ENCODE data around the gene LRP2BP. TPM values are rescaled to one million over a fixed set of nuclear protein-coding genes. Genes with fewer than 3 reads are reported as not detected.

Gene LRP2BP
- total RNA-seq, 2 experiments from 2014 or later: 2.7 to 3.1 TPM

- no peak for ATAC-seq (ENCODE audit: poor library complexity)
- no peak for TF ChIP-seq CTCF (IDR thresholded peaks at IDR 0.05)
- intact Hi-C loops (cut with DNase I, micrococcal nuclease): no loop called here
- H3K27me3 ChIP-seq (ENCODE audit: control insufficient read depth in 1 of 2, insufficient read depth in 2 of 2, low read length in 2 of 2): no peaks in the 10 kb centered on the region
- no peak overlapping the region for H3K4me3 Mint-ChIP-seq
- no peak for DNase-seq
- no peaks in the 10 kb centered on the region for H3K9me3 Mint-ChIP-seq
- H3K27ac Mint-ChIP-seq: no peak overlapping the region
- ChIA-PET POLR2A (interaction anchor here (1.7 to 2.0 kb wide), 2 partner anchors 10 to 20 kb away, joined by 5 to 13 read pairs; partner anchors contain the start of genes ANKRD37 and LRP2BP), CTCF (interaction anchor here (1.6 kb wide), 1 partner anchor 9 kb away, joined by 6 read pairs; the partner anchor contains the start of genes ANKRD37 and LRP2BP)
- no peak overlapping the region for H3K27ac ChIP-seq (ENCODE audit: low read depth in 1 of 2, low read length in 2 of 2)
- H3K36me3 Mint-ChIP-seq (ENCODE audit: low read depth): peaks cover 66% of the 10 kb centered on the region
- no peaks in the 10 kb centered on the region for H3K9me3 ChIP-seq (ENCODE audit: control insufficient read depth in 1 of 2, insufficient read depth in 1 of 2, low read length in 2 of 2)
- no peaks in the 10 kb centered on the region for H3K4me1 ChIP-seq (ENCODE audit: insufficient read depth, low read length)
- H3K36me3 ChIP-seq (ENCODE audit: insufficient read depth, low read length): peaks cover 48% of the 10 kb centered on the region
- H3K4me1 Mint-ChIP-seq (ENCODE audit: low read depth): no peaks in the 10 kb centered on the region
- no peaks in the 10 kb centered on the region for H3K27me3 Mint-ChIP-seq
- H3K4me3 ChIP-seq (ENCODE audit: low read length): no peak overlapping the region
Observed at GRCh38 chr4:185405296-185405999, 9.7 kb upstream of the LRP2BP start.

GRCh38 chr4:185404031-185404430 lies 8.3 kb upstream of the LRP2BP start:
- Histone ChIP-seq H3K4me3 (ENCODE audit: low read length) (no peak overlapping the region), H3K9me3 (ENCODE audit: control insufficient read depth in 1 of 2, insufficient read depth in 1 of 2, low read length in 2 of 2) (no peaks in the 10 kb centered on the region), H3K27ac (ENCODE audit: low read depth in 1 of 2, low read length in 2 of 2) (no peak overlapping the region), H3K36me3 (ENCODE audit: insufficient read depth, low read length) (peaks cover 43% of the 10 kb centered on the region), H3K4me1 (ENCODE audit: insufficient read depth, low read length) (no peaks in the 10 kb centered on the region), H3K27me3 (ENCODE audit: control insufficient read depth in 1 of 2, insufficient read depth in 2 of 2, low read length in 2 of 2) (no peaks in the 10 kb centered on the region)
- Mint-ChIP-seq H3K4me3 (no peak overlapping the region), H3K27ac (no peak overlapping the region), H3K27me3 (no peaks in the 10 kb centered on the region), H3K36me3 (ENCODE audit: low read depth) (peaks cover 72% of the 10 kb centered on the region), H3K4me1 (ENCODE audit: low read depth) (no peaks in the 10 kb centered on the region), H3K9me3 (no peaks in the 10 kb centered on the region)
- POLR2A ChIA-PET: interaction anchor here (1.6 to 2.0 kb wide), 2 partner anchors 8 to 21 kb away, joined by 4 to 13 read pairs; partner anchors contain the start of genes ANKRD37 and LRP2BP
- TF ChIP-seq CTCF (IDR thresholded peaks at IDR 0.05): no peak
- DNase-seq (no peak), ATAC-seq (ENCODE audit: poor library complexity) (no peak)
- CTCF ChIA-PET: interaction anchor here (2.0 kb wide), 1 partner anchor 21 kb away, joined by 4 read pairs; no protein-coding TSS in a partner anchor
- intact Hi-C loops (cut with DNase I, micrococcal nuclease): no loop called here

GRCh38 chr4:185399466-185399865 lies 3.7 kb upstream of the LRP2BP start:
- H3K27me3 Mint-ChIP-seq: no peaks in the 10 kb centered on the region
- H3K27me3 ChIP-seq (ENCODE audit: control insufficient read depth in 1 of 2, insufficient read depth in 2 of 2, low read length in 2 of 2): no peaks in the 10 kb centered on the region
- peaks cover 17% of the 10 kb centered on the region for H3K36me3 ChIP-seq (ENCODE audit: insufficient read depth, low read length)
- no peak for DNase-seq
- TF ChIP-seq CTCF (IDR thresholded peaks at IDR 0.05): no peak
- H3K4me1 Mint-ChIP-seq (ENCODE audit: low read depth): peaks cover 14% of the 10 kb centered on the region
- no peak overlapping the region for H3K4me3 Mint-ChIP-seq
- no peak overlapping the region for H3K4me3 ChIP-seq (ENCODE audit: low read length)
- POLR2A ChIA-PET: no interaction called here
- H3K36me3 Mint-ChIP-seq (ENCODE audit: low read depth): peaks cover 51% of the 10 kb centered on the region
- H3K4me1 ChIP-seq (ENCODE audit: insufficient read depth, low read length): peaks cover 8% of the 10 kb centered on the region
- intact Hi-C loops (cut with DNase I, micrococcal nuclease): loop anchor here (5.0 to 10.0 kb wide), 3 partner anchors 197 to 1895 kb away; partner anchors contain the start of genes CFAP97 (in 1 of the 2), CYP4V2 (in 1 of the 2) and ING2 (in 1 of the 2)
- CTCF ChIA-PET: no interaction called here
- ATAC-seq (ENCODE audit: poor library complexity): no peak
- H3K9me3 ChIP-seq (ENCODE audit: control insufficient read depth in 1 of 2, insufficient read depth in 1 of 2, low read length in 2 of 2): no peaks in the 10 kb centered on the region
- peak overlapping the region; percentile 25 for H3K27ac Mint-ChIP-seq
- no peak overlapping the region for H3K27ac ChIP-seq (ENCODE audit: low read depth in 1 of 2, low read length in 2 of 2)
- no peaks in the 10 kb centered on the region for H3K9me3 Mint-ChIP-seq

All from CD4-positive, alpha-beta T cell (primary cell).